Vagina (tissue), 2 donors: ENCODE data around the gene PKIB. TPM values are rescaled to one million over a fixed set of nuclear protein-coding genes. Genes with fewer than 3 reads are reported as not detected.

Experiments
- DNase-seq, 2 donors: peaks; one replicate each; pipeline ENCODE4 v3.0.0-alpha.2; 2017; ENCODE audit errors: extremely low spot score in 2 of 2
- H3K27ac ChIP-seq: fragments of 200-600 bp; sonication (generic); one replicate; pipeline ENCODE4 v1.5.1; 2019
- H3K27me3 ChIP-seq: fragments of 200-600 bp; sonication (generic); one replicate; pipeline ENCODE4 v1.5.1; 2019
- H3K36me3 ChIP-seq, 2 donors: fragments of 200-600 bp; sonication (generic); one replicate each; pipeline ENCODE4 v1.5.1; 2017 to 2019
- H3K4me1 ChIP-seq: fragments of 200-600 bp; sonication (generic); one replicate; pipeline ENCODE4 v1.5.1; 2019
- H3K4me3 ChIP-seq, 2 donors: fragments of 200-600 bp; sonication (generic); 1 replicate in 1 of 2; 2 replicates in 1 of 2; pipeline ENCODE4 v1.5.1; 2016 to 2019
- H3K9me3 ChIP-seq: fragments of 200-600 bp; sonication (generic); one replicate; pipeline ENCODE4 v1.5.1; 2019
- POLR2A ChIP-seq, 2 donors: fragments of 450-650 bp; IDR thresholded peaks; one replicate each; pipeline ENCODE4 v1.6.1; 2017; ENCODE audit warnings: antibody characterized with exemption in 2 of 2, mild to moderate bottlenecking in 2 of 2, moderate library complexity in 2 of 2
- POLR2AphosphoS5 ChIP-seq, 2 donors: sonication (generic); formaldehyde crosslinking; IDR thresholded peaks; one replicate each; pipeline ENCODE4 v1.9.0; 2017; ENCODE audit warnings: antibody characterized with exemption in 2 of 2, mild to moderate bottlenecking in 2 of 2, low read depth in 1 of 2; ENCODE audit not compliant: insufficient read depth in 1 of 2
- intact Hi-C: fragments of 100-400 bp; cut with DNase I; formaldehyde crosslinking; loops from one replicate; pipeline ENCODE4 v1.15.1; 2023
- total RNA-seq: library from RNA; depleted of rRNA; stranded (reverse); fragments of >200 nt; gene quantifications from one replicate; pipeline ENCODE4 v1.2.3, GENCODE V29; 2016
- TF ChIP-seq, protein P1 (sequence below), 3 experiments: fragments of 450-650 bp in 2 of 3; fragments of 200-600 bp in 1 of 3; sonication (generic) in 1 of 3; IDR thresholded peaks; one replicate each; pipeline ENCODE4 v1.5.1; 2017 to 2019; ENCODE audit warnings: antibody characterized with exemption in 3 of 3, mild to moderate bottlenecking in 2 of 3, moderate library complexity in 2 of 3

Gene PKIB
- total RNA-seq, 1 donor from 2014 or later = 2.7 TPM

DNA sequence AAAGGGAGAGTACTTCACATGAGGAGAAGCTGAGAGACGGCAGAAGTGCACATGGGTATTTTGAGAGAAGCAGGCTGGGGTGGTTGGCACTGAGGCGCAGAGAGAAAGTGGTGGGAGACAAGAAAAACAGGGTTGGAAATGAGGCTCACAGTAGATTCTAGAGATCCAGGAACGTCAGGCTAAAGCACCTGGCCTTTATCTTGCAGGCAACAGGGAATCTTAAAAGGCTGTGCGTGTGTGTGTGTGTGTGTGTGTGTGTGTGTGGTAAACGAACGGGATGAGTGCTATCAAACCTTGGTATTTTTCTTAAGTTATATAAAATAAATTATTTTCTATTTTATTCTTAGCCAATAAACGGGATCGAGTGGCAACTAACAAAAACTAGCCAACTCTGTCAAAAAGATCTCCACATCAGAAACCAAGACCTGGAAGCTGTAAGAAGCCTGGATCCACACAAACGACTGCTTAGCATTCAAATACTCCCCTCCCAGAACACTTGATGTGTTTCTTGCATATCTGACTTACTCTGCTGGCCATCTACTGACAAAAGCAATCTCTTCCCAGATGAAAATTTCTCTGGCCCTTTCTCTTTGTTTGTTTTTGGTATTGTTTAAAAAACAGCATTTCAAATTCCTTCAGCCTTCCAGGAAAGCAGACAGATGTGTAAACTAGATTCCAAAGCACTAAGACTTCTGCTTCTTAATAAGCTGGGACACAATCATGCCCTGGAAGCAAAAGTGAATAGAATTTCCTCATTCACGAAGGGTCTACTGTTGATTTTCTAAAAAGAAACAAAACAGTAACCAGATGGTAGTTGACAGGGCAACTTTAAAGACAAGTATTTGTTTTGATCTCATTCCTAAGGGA is 124.6 kb downstream of the PKIB start:
- Histone ChIP-seq H3K27ac (peak overlapping the region; percentile 58), H3K9me3 (no peaks in the 10 kb centered on the region), H3K4me3 (no peak overlapping the region), H3K36me3 (no peaks in the 10 kb centered on the region), H3K4me1 (peaks cover 25% of the 10 kb centered on the region), H3K27me3 (no peaks in the 10 kb centered on the region)
- no peak for TF ChIP-seq POLR2AphosphoS5 (IDR thresholded peaks at IDR 0.05; ENCODE audit: insufficient read depth in 1 of 2, low read depth in 1 of 2)
- TF ChIP-seq, protein P1, sequence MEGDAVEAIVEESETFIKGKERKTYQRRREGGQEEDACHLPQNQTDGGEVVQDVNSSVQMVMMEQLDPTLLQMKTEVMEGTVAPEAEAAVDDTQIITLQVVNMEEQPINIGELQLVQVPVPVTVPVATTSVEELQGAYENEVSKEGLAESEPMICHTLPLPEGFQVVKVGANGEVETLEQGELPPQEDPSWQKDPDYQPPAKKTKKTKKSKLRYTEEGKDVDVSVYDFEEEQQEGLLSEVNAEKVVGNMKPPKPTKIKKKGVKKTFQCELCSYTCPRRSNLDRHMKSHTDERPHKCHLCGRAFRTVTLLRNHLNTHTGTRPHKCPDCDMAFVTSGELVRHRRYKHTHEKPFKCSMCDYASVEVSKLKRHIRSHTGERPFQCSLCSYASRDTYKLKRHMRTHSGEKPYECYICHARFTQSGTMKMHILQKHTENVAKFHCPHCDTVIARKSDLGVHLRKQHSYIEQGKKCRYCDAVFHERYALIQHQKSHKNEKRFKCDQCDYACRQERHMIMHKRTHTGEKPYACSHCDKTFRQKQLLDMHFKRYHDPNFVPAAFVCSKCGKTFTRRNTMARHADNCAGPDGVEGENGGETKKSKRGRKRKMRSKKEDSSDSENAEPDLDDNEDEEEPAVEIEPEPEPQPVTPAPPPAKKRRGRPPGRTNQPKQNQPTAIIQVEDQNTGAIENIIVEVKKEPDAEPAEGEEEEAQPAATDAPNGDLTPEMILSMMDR (IDR thresholded peaks at IDR 0.05) = no peak
- DNase-seq = no peak
- intact Hi-C loops = loop anchor here (10.0 kb wide), 1 partner anchor 100 kb away; no protein-coding TSS in a partner anchor

DNA sequence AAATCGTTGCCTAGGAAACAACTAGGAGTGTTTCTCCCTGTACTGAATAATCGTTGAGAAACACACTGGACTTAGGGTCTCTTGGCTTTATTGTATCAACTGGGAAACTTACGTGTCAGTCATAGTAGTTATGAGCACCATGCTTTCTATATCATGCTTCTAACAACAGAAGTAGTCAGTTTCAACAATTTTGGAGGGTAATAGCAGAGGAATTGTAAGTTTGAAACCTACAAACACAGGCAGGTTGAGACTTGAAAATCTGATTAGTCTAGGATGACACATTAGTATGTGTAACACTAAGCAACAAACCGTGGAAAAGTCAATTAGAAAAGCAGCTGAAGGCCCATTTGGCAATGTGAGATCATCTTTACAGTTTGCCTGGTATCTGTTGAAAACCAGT is 125.4 kb downstream of the PKIB start:
- Histone ChIP-seq H3K27ac (peak overlapping the region; percentile 58), H3K9me3 (no peaks in the 10 kb centered on the region), H3K36me3 (no peaks in the 10 kb centered on the region), H3K4me3 (no peak overlapping the region), H3K4me1 (peaks cover 25% of the 10 kb centered on the region), H3K27me3 (no peaks in the 10 kb centered on the region)
- DNase-seq = no peak
- TF ChIP-seq POLR2AphosphoS5 (IDR thresholded peaks at IDR 0.05; ENCODE audit: insufficient read depth in 1 of 2, low read depth in 1 of 2) = peak in 1 of 2 donors; percentile 16
- no peak for TF ChIP-seq POLR2A (IDR thresholded peaks at IDR 0.05)
- intact Hi-C loops = loop anchor here (10.0 kb wide), 1 partner anchor 99 kb away; no protein-coding TSS in a partner anchor

DNA sequence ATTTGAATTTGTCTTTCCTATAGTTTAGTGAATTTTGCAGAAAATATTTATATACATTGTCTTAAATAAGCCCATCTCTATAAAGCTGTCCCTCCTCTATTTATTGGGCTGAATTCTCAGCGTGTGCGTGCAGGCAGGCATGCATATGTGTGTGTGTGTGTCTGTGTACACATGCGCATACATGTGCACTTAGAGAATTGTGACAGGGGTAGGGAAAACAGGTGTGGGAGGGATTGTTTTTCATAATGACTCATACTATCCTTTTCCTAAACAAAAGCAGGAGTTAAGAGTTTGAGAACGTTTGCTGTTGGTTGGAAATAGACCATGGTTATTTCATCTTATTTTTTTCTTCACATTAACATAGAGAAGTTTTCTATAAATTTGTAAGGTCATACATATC is 126.0 kb downstream of the PKIB start:
- H3K36me3 ChIP-seq = no peaks in the 10 kb centered on the region
- peak overlapping the region; percentile 58 for H3K27ac ChIP-seq
- no peak for DNase-seq
- TF ChIP-seq POLR2AphosphoS5 (IDR thresholded peaks at IDR 0.05; ENCODE audit: insufficient read depth in 1 of 2, low read depth in 1 of 2) (no peak), POLR2A (IDR thresholded peaks at IDR 0.05) (no peak)
- TF ChIP-seq, protein P1 (IDR thresholded peaks at IDR 0.05) = no peak
- intact Hi-C loops = loop anchor here (10.0 kb wide), 1 partner anchor 99 kb away; no protein-coding TSS in a partner anchor
- H3K4me3 ChIP-seq = no peak overlapping the region
- H3K27me3 ChIP-seq = no peaks in the 10 kb centered on the region
- no peaks in the 10 kb centered on the region for H3K9me3 ChIP-seq
- H3K4me1 ChIP-seq = peaks cover 25% of the 10 kb centered on the region

DNA sequence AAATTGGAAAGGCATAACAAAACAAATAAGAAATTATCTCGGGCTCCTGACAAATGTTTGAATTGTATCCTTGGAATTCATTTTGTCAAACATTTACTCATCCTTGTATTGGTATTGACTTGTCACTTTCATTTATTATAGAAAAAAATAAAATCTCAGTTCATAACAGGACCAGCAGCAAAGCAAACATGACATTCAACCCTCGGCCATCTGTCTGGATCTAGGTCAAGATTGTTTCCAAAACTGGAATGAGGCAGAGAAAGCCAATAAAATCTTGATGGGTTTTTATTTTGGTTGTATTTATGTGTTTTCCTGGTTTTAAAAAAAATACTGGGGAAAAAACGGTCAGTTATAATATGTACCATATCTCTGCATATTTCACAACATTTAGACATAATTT is 126.4 kb downstream of the PKIB start:
- no peaks in the 10 kb centered on the region for H3K9me3 ChIP-seq
- peak overlapping the region; percentile 58 for H3K27ac ChIP-seq
- DNase-seq = no peak
- intact Hi-C loops = loop anchor here (10.0 kb wide), 1 partner anchor 98 kb away; no protein-coding TSS in a partner anchor
- peaks cover 25% of the 10 kb centered on the region for H3K4me1 ChIP-seq
- no peaks in the 10 kb centered on the region for H3K36me3 ChIP-seq
- H3K27me3 ChIP-seq = no peaks in the 10 kb centered on the region
- no peak overlapping the region for H3K4me3 ChIP-seq
- TF ChIP-seq POLR2AphosphoS5 (IDR thresholded peaks at IDR 0.05; ENCODE audit: insufficient read depth in 1 of 2, low read depth in 1 of 2) (no peak), POLR2A (IDR thresholded peaks at IDR 0.05) (no peak)
- TF ChIP-seq, protein P1 (IDR thresholded peaks at IDR 0.05) = no peak

DNA sequence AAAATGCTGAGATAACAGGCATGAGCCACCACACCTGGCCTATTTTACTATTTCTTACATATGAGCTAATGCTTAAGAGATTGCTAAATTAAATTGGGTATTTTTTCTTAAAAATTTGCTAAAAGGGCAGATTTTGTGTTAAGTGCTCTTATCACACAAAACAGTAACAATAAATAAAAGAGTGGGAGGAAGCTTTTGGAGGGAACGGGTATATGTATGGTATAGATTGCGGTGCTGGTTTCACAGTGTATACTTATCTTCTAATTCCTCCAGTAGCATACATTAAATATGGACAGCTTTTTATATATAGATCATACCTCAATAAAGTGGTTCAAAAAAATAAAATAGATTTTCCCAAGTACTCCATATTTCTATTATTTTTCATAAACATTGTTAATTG is 129.9 kb downstream of the PKIB start:
- Histone ChIP-seq H3K27ac (no peak overlapping the region), H3K4me1 (peaks cover 24% of the 10 kb centered on the region), H3K36me3 (no peaks in the 10 kb centered on the region), H3K4me3 (no peak overlapping the region), H3K27me3 (no peaks in the 10 kb centered on the region), H3K9me3 (no peaks in the 10 kb centered on the region)
- TF ChIP-seq POLR2A (IDR thresholded peaks at IDR 0.05) (no peak), POLR2AphosphoS5 (IDR thresholded peaks at IDR 0.05; ENCODE audit: insufficient read depth in 1 of 2, low read depth in 1 of 2) (no peak)
- TF ChIP-seq, protein P1 (IDR thresholded peaks at IDR 0.05) = no peak
- intact Hi-C loops = no loop called here
- DNase-seq = no peak
